Stimulated activated CD4-positive, alpha-beta T cell treated with anti-CD3 and anti-CD28 coated beads, Interleukin-2, amount 100 ng/mL, for 24 hours (primary cell): ENCODE results near the gene CD86.
"Not testable (repeated sequence)": the region's sequence is repeated elsewhere in the genome, so short reads cannot be mapped to it uniquely, and the experiment has no call there.

Experiments used
- DNase-seq, 2 donors: peaks; one replicate each; pipeline ENCODE4 v3.0.0-alpha.2; 2020

Gene CD86, protein sequence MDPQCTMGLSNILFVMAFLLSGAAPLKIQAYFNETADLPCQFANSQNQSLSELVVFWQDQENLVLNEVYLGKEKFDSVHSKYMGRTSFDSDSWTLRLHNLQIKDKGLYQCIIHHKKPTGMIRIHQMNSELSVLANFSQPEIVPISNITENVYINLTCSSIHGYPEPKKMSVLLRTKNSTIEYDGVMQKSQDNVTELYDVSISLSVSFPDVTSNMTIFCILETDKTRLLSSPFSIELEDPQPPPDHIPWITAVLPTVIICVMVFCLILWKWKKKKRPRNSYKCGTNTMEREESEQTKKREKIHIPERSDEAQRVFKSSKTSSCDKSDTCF

DNA sequence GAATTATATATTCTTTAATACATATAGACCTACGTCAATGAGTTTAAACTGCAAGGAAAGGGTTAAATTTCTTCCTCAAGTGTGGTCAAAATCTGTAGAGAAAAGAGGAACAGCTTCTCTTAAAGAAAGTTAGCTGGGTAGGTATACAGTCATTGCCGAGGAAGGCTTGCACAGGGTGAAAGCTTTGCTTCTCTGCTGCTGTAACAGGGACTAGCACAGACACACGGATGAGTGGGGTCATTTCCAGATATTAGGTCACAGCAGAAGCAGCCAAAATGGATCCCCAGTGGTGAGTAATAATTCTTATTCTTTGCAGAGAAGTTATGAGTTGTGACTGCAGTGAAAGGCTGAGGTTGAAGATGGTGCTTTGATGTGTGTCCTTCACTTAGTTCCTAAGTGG, at the start of gene CD86:
Gene CD86, plus strand, starts transcription at position 148 of the 400 bp plus-strand sequence. Its CDS starts 128 bp downstream, at position 276.
- DNase-seq = no peak

DNA sequence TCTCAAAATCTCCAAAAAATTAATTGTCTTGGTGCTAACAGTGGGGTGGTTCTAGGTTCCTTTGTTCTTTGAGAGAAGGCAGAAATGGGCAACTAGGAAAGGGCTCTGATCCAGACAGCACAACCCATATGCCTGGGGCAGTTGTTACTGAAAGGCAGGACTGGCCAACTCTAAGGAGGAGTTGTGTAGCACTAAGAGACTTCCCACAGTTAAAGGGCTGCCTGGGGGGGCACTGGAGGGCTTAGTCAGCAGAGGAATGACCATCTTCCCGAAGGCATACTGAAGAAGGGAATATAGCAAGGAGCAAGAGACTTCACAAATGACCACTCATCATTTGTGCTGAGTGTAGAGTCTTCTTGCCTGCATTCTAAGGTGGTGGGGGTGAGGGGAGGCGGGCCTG, 48.9 kb upstream of the CD86 start:
- no peak for DNase-seq

DNA sequence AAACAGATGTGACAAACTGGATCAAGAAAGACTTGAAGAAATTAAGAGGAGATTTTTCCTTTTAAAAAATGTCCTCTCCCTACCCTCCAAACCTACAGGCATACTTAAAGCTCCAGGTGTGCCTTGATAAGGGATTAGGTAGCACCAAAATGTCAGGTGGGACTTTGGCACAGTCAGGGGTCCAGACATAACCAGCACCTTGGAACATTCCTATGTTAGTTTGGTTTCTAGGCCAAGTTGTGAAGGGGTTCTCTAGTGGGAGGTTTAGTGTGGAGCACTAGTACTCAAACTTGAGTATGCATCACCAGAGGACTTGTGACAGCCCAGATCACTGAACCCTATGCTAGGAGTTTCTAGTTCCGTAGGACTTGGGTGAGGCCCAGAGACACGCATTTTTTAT, 47.0 kb upstream of the CD86 start:
- no peak for DNase-seq

DNA sequence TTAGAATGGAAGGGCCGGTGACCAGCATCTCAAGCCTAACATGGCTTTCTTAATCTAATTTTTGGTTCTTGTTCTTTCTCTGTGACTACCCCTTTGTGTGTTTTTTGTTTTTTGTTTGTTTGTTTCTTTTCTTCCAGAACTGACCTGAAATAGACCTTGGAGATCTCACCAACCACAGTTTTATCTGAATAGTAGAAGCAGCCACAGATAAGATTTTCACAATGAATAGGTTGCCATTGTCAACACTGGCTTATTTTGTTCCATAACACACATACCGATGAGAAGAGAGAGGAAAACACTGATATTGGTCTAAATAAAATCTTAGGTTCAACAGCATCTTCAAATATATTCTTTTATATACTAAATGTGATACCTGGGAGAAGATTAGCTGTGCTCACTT, 44.7 kb upstream of the CD86 start:
- DNase-seq = no peak

DNA sequence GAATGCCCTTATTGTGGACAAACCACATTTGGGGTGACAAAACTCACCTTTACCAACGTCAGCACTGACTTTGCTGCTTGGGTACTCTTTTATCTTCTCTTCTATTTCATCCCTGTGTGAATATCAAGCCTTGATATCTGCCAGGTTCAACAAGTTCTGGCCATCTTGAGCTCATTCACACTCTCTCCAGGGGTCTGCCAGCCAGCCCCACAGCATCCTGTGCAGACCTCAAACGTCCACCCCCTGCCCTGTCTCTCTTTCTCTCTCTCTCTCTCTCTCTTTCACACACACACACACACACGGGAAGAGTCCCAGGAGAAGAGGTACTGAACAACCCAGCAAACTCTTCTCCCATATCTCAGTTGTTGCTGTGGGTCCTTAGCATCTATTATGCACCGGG, 43.8 kb upstream of the CD86 start:
- DNase-seq = no peak

DNA sequence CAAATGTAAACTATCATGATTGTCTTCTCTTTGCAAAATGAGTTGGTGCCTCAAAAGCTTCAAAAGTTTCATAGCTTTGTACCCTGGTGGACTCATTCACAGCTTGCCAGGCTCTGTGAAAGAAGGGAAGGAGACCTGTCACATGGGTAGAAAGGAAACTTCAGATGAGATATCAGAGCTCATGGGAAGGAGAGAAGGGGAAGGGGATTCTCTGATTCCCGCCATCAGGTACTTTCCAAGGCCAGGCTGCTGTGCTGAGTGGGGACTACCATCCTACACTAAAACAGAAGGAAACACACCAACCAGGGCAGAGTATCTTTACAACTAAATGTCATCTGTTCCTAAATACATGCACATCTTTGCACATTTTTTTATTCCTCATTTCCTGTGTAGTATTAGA, 42.3 kb upstream of the CD86 start:
- DNase-seq = no peak

DNA sequence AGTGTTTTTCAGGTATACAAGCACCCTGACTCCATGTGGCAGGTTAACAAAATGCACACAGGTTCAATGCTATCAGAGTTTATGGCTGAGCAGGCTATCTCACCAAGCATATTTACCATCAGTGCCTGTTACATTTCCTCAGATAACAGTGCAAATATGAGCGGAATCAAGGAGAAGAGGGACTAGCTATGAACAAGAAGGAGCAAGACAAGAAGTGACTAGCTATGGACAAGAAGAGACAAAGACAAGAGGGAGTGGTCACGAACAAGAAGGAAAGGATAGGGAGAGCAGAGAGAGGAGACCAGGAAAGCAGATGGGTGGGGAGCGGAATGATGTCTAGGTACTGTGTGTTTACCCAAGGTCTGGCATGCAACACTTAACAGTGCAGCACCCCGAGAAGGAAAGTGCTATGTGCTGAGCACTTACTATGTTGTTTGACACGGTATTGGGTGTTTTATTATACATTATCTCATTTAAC, 41.7 kb upstream of the CD86 start:
- no peak for DNase-seq

DNA sequence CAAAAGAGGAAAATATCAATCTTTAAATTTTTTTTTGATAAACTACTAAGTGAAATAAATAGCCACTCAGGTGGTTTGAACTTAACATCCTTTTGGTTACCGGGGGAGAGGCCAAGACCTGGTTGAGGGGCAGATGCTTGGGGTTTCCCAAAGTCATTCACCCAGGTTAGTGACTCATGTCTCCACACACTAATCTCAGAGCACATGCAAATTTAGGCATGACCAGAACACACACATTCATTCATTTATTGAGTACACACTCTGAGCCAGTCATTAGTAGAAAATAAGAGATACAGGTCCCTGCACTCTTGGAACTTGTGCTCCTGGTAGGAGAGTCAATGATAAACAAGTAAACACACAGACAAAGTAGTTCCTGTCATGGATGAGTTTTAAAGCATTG, 40.4 kb upstream of the CD86 start:
- DNase-seq = no peak

DNA sequence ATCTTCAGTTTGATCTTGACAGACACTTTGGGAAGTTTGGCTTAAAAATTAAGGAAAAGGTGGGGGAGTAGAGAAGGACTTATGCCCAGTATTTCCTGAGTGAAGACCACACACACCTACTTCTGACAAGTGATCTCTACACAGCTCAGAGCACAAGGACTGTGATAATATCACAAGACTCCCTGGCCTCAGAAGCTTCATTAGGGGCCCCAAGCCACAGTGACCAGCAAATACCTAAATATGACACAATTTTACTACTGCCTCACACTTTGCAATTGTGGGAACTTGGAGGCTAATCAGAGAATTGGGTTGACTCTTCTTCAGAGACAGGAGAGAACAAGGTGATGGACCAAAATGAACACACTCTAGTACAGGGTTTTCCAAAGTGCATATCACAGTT, 35.7 kb upstream of the CD86 start:
- no peak for DNase-seq

DNA sequence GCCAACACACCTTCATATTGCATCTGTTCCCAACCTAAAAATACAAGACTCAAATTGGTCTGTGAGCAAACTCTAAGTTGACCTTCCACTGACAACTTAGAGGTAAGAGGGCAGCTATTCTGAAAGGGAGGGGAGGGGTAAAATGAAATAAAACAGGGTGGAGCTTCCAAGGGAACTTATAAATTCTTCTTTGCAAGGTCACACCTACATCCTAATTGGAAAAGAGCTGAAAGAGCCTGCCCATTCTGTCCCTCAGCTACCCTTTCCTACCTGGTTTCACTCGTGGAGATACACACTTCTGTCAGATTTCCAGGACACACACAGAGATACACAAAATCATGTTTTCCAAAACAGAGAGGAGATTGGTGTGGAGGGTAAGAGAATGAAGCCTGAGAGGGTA, 34.1 kb upstream of the CD86 start:
- no peak for DNase-seq

DNA sequence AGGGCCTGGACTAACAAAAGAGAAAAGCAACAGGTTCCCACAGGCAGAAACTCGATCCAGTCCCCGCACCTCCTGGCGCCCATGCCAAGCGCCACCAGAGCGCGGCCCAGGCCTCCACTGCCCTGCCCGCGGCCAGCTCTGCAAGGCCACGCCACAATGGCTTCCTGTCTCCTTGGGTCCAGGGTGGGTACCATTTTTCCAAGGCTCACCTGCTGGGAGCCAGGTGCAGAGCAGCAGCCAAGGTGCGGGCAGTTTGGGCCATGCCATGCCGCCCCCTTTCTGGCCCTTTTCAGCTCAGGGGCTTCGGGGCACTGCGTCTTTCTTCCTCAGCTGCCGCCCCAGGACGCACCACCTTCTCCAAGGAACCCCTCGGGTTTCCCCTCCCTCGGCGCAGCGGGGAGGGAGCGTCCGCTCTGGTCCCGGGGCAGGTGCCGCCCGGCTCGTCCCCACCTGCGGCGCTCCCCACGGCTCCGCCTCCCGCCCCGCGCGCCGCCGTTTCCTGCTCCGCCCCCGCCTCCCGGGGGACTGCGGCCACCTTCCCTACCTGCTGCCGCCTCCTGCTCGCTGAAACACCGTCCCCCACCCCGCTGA, 33.3 kb upstream of the CD86 start, which contains the start of gene ILDR1:
Gene ILDR1, minus strand, starts transcription at position 437 of the 591 bp plus-strand sequence. Its CDS starts 170 bp downstream, at position 267.
- peak in 1 of 2 donors; percentile 19 for DNase-seq

DNA sequence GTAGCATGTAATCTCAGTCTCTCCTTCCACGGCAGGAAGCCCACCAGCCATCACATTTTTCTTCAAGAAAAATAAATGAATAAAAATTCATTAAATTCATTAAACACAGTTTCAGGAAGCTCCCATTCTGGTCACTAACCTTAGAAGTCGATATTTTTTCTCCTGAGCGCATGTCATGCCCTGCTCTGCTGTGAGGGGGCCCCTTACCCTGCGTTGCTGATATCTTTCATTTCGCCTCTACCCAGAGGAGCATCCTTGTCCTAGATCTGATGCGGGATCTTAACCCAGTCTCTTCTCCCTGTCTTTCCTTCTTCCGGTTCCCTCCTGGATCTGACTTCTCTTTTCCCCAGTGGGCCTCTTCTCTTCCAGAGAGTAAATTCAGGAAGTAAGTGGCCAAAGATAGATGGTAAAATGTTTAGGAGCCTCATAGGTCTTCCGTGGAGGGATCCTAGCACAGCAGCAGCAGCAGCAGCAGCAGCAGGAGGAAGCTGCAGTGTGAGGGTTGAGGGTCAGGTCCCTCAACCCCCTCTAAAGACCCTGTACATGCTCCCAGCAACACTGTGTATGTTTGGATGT, 31.7 kb upstream of the CD86 start:
- DNase-seq = no peak

DNA sequence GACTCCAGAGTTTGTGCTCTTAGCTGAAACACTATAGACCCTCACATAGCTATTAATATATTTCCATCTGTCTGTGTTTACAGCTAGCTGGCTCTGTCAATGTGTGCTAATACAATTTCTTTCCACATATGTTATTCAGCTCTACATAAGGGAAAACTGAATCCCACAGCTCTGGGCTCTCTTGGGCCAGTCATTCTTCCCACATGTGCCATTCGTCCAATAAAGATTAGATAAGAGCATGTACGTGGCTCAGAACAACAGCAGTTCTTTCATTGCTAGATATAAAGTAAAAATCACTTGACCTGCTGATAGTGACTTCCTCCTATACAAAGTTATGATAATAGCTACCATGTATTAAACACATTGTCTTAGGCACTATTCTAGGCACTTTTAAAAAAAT, 30.4 kb upstream of the CD86 start:
- no peak for DNase-seq

DNA sequence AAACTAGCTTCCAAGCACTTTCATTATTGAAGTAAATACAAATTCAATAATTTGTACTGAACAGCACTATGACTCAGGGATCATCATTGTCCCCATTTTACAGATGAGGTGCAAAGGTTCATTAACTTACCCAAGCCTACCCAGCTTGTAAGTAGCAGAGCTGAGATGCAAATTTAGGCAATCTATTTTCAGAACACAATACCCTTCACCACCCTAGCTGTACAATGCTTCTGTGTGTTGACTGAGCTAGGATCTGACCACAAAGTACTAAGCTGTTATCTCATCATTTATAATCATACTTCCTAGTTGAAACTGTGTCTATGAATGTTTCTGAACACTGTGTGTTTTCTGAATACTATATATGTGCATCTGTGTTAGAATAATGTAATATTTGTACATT, 29.9 kb upstream of the CD86 start:
- DNase-seq = no peak

DNA sequence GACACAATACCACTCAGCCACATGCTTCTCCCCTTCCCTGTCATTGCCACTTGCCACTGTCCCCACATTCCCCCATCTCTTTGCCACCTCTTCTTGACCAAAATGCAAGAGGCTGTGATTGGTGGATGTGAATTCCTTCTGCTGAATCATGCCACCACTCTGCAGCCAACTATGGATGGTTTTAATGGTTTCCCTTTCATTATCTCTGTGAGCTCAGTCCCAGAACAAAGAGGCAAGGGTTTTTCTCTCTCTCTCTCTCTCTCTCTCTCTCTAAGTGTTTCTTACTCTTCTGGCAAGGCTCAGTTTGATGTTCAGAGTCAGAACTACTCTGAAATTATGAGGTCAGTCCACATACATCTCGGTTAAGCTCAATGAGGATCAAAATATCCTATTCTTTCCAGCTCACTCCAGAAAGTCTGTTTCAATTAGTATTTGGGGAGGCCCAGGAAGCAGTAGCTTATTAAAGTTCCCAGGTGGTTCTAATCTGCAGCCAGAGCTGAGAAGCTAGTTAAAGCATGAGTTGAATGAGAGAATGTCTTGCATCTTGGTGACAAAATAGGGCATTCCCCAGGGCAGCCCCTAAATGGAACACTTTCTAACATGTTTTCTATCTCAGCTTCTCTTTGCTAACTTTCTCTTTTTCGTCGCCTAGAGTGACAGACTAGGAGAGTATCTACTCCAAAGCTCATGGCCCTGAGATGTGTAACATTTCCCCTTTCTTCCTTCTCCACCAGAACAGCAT, 24.6 kb upstream of the CD86 start:
- DNase-seq = no peak

DNA sequence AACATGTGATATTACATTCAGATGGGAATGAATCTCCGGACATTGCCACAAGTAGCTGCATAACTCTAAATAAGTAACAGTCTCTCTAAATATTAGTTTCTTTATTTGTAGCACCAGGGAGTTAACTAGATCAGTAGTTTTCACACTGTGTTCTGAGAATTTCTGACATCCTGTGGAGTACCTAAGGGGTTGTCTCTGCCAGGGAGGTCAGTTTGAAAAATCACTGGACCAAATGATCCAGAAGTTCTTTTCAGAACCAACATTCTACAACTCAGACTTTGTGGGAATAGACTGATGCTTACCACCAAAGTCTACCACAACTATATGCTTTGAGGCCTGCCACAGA, 24.1 kb upstream of the CD86 start:
- no peak for DNase-seq

DNA sequence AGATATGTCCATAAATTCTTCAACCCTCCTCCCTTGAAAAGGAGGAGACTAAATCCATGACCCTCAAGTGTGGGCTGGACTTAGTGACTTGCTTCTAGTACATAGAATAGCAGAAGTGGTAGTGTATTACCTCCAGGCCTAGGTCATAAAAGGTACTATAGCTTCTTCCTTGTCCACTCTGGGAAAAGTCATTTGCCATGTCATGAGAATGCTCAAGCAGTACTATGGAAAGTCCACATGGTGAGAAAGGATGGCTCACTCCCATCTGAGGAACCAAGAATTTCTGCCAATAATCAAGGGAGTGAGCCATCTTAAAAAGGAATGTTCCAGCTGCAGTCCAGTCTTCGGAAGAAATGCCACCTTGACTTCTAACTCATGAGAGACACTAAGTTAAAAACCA, 22.6 kb upstream of the CD86 start:
- no peak for DNase-seq

DNA sequence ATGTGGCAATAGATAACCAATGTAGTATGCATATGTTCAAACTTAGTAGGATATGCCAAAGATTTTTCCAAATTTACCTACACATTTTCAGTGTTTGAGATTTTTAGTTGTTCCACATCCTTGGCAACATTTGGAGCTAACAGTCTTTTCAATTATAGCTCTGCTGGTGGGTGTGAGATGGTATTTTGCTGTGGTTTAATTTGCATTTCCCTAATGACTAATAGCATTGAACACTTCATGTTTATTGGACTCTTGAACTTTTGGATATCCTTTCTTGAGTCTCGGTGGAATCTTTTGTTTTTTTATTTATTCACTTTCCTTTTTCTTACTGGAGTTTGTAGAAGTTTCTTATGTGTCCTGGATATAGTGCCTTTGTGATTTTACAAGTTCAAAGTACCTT, 22.1 kb upstream of the CD86 start:
- DNase-seq = no peak

DNA sequence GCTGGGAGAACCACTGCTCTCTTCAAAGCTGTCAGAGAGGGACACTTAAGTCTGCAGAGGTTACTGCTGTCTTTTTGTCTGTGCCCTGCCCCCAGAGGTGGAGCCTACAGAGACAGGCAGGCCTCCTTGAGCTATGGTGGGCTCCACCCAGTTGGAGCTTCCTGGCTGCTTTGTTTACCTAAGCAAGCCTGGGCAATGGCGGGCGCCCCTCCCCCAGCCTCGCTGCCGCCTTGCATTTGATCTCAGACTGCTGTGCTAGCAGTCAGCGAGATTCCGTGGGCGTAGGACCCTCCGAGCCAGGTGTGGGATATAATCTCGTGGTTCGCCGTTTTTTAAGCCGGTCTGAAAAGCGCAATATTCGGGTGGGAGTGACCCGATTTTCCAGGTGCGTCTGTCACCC, 7.9 kb upstream of the CD86 start:
- DNase-seq = not testable (repeated sequence)

DNA sequence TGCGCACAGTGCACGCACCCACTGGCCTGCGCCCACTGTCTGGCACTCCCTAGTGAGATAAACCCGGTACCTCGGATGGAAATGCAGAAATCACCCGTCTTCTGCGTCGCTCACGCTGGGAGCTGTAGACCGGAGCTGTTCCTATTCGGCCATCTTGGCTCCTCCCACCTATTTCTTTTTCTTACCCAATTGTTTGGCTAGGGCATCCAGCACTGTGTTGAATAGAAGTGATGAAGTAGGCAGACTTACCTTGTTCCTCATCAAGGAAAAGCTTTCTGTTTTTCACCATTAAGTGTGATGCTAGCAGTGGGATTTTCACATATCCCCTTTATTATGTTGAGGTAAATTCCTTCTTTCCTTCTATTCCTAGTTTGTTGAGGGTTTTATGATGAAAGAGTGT, 7.4 kb upstream of the CD86 start:
- DNase-seq = not testable (repeated sequence)

DNA sequence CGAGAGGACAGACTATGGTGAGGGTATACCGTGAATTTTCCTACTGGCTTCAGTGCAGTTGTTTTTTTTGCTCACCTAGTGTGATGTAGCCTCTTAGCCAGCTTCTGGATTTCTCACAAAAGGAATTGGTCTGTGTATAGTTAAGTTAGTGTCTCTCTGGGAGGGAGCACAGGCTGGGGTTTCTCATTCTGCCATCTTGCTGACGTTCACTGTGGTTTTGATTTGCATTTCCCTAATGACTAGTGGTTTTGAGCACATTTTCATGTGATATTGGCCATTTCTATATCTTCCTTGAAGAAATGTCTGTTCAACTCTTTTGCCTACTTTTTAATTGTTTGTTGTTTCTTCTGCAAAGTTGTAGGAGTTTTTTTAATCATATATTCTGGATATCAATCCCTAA, 2.2 kb upstream of the CD86 start:
- no peak for DNase-seq

DNA sequence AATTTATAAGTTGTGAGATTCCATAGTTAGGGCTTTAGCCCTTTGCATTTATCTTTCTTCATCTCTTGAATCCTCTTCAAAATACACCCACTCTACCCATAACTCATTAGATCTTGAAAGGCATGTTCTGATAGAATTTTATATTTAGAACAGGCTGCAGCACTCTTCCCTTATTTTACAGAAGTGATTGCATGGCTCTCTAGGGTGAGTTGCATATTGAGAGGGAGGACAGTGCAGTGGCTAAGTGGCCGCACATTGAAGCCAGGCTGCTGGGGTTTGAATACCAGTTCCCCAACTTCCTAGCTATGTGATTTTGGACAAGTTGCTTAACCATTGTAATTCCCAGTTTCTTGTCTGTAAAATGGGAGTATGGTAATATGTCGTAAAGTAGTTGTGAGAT, 2.5 kb downstream of the CD86 start:
- no peak for DNase-seq

DNA sequence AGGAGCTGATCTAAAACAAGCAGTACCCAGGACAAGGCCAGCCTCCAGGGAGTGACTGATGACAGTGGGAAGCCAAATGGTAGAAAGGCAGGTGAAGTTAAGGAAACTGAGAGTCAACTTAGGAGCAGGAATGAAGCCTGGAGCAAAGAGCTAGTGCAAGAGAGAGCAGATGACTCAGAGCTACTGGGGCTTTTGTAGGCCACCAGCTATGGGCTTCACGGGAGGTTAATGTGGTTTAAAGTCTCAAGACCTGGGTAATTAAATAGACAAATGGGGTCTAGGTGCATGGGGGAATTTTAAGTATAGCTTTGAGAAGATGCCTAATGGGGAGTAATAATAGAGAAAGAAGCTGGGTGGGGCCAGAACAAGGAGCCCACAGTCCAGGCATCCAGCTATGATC, 3.1 kb downstream of the CD86 start:
- no peak for DNase-seq
